ENCODE measurements around the gene THADA.

Gene THADA

GRCh38 chr2:43430489-43430888 lies 165.3 kb downstream of the THADA start:
- DNase-seq, result no peak

GRCh38 chr2:43429369-43429768 lies 166.5 kb downstream of the THADA start:
- no peak for DNase-seq

DNA sequence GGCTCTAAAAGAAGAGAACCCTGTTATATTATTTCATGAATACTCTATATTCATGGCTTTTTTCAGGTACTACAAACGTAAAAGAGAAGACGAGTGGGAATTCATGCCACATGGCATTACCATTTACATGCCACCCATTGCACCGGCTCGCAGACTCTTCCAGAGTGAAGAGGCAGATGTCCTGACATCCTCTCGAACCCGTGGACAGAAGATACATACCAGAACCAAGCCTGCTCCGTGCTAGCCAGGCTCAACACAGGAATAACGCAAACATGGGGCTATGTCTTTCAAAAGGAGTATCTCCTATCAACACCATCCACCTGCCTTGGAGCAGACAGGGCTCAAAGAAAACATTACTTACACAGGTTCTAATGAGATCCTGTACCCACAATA lies 168.8 kb downstream of the THADA start:
- DNase-seq, result no peak

- DNase-seq, result peak; percentile 95
Measured at GRCh38 chr2:43426305-43427031, 169.4 kb downstream of the THADA start.

- peak; percentile 18 for DNase-seq
Measured at GRCh38 chr2:43425659-43426058, 170.2 kb downstream of the THADA start.

- DNase-seq, result peak; percentile 64
Measured at GRCh38 chr2:43424262-43425207, 171.3 kb downstream of the THADA start.

DNA sequence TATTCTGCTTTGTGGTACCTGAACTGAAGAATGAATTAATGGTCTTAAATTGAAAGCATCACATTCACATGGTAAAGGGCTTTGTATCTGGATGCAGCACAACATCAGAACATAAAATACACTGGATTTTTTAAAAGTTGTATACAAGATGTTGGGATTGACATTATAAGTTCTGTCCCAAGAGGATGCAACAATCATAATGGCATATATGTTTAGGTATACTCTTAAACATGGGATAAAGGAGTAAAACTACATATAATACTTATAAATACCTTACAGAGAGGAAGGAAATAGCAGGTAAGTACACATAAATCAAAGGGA lies 171.9 kb downstream of the THADA start:
- DNase-seq, result no peak

GRCh38 chr2:43421194-43421593 lies 174.6 kb downstream of the THADA start:
- no peak for DNase-seq

DNA sequence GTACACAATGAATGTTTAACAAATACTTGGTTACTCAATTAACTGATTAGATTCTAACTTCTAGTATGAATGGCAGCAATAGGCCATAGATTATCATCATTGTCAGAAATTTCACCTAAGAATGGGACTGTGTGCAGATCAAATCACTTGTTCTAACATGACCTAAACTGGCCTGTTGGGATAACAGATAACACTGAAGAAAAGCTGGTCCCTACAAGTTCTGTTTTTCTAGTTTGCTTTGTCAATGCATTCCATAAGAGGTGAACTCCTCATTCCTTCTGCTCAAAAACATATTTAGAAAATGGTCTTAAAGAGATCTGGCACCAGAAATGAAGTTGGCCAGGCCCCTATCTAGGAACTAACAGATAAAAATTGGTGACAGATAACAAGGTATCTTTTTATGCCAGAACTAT lies 175.4 kb downstream of the THADA start:
- no peak for DNase-seq

- no peak for DNase-seq
Measured at GRCh38 chr2:43419876-43420275, 176.0 kb downstream of the THADA start.

DNA sequence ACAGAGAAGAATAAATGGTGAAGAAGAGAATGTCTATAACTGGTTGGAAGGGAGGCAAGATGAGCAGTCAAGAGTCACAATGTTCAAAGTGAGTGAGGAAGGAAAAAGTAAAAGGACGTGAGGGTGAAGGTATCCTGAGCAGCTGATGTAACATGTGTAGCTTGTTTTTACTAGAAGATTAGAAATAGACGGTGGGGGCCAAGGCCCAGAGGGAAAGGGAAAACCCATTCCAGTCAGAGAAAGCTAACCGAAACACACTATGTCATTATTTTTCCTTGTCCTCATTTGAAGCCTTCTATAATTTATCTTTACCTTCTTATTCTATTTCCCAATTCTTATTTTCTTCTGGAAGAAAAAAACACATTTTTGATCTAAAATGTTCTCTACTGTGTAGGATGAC lies 176.6 kb downstream of the THADA start:
- no peak for DNase-seq

DNA sequence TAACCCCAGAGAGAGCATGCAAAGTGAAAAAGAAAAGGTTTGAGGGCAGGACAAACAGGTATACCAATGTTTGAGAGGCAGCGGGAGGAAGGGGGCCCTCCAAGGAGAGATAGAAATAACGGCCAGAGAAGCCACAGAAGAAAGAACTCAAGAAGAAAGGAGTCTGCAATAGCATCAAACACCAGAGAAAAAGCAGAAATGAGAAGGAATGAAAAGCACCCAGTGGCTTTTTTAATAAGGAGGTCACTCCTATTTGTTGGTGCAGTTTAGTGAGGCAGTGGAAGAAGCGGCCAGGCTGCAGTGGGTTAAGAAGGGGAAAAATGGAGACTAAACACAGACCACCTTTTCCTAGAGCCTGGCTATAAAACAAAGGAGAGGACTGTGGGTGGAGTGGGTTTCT lies 177.2 kb downstream of the THADA start:
- DNase-seq, result no peak

GRCh38 chr2:43417300-43417699 lies 178.5 kb downstream of the THADA start:
- no peak for DNase-seq

DNA sequence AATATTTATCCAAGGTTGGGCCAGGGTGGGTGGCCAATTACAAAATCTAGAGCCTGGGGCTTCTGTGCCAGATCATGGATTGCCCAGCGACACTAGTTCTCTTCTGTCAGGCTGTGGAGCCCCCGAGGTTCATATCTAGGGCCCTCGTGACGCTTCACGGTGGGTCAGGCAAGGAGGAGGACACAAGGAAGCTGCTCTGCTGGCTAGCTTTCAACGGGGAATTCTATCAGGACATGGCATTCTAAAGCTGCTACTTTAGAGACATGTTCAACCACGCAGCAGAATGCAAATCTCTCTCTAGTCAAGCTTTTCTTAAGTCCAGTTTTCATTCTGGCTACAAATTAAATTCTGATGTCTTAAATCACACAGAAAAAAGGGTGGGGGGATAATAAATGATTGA lies 180.2 kb downstream of the THADA start:
- DNase-seq, result no peak

DNA sequence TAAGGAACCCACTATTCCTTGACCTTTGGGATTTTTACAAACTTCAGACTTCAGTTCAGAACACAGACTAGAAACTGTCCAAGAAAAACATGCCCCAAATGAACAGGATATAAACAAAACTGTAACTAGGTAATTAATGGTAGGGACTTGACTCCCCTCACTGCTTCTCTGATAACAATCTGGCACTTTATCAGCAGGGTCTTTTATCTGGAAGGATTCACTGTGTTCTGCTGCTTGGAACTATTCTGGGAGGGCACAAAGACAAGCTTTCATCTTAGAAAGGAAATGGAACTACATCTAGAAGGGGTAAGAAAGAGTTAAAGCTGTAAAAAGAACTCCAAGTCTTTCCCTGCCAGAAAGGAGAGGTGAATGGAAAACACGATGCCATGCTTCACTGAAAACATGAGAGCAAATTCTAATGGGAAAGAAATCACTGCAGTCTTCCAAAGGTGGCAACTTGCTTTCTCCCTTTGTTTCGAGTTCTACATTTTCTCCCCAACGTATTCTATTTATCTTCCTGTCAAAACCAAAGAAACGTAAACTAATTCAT lies 181.2 kb downstream of the THADA start:
- no peak for DNase-seq

GRCh38 chr2:43414033-43414432 lies 181.8 kb downstream of the THADA start:
- no peak for DNase-seq

- DNase-seq, result no peak
Measured at GRCh38 chr2:43412114-43412753, 183.6 kb downstream of the THADA start.

- no peak for DNase-seq
Measured at GRCh38 chr2:43410055-43410604, 185.7 kb downstream of the THADA start.

DNA sequence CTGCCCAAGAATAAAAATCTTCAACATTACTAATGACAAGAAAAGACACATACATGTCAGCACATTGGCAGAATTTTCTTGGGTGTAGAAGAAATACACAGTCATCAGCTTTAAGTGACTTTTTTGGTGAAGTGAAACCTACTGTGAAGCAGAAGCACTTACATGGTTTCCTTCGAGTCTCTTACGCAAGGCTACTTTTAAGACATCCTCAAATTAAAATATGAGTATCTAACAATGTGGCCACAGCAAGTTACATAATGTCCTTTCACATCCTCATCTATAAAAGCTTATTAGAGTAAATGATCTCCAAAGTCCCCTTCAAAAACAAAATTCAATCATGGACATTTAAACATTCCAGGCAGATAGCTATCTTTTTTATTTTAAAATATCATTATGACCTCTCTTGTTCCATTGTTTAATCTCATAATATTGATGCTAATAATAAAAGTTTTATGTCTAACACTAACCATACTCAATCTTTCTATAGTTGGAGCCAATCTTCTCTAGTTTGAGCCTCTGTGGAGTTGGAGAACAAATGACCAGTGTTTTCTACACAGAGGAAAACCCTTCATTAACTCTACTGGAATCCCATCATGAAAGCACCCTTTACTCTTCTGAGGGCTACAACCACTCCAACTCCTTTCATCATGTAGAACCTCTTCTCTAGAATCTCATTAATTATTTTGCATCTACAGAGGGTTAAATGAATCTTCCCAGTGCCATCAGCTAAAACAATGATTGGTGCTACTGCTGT lies 187.3 kb downstream of the THADA start:
- DNase-seq, result no peak

- DNase-seq, result no peak
Measured at GRCh38 chr2:43407935-43408334, 187.9 kb downstream of the THADA start.

GRCh38 chr2:43406651-43407279 lies 189.1 kb downstream of the THADA start:
- DNase-seq, result no peak

DNA sequence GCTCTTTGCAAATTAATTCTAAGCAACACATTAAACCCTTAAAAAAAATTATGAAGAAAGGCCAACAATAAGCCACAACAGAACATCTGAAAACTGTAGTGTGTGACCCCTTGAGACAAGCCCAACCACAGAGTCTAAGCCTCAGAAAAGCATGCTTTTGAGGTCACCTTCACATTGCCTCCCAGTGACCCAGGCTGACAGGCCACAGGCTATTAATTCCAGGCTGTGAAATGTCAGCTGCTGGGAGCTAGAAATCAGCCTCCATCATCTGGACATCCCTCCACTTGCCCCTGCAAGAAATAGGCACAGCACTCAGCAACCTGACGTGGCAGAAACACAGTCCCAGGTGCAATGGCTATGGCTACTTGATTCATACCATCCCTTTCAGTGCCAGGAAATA lies 190.0 kb downstream of the THADA start:
- no peak for DNase-seq
